Cerebellar nuclear complex (tissue), 1 donor: Measurements from ENCODE around the gene ALDH3B1.

Source experiments
- DNase-seq, 2 experiments: peaks; one replicate each; lab custom pipeline; 2025; lab: John Stamatoyannopoulos, UW

Gene ALDH3B1

DNA sequence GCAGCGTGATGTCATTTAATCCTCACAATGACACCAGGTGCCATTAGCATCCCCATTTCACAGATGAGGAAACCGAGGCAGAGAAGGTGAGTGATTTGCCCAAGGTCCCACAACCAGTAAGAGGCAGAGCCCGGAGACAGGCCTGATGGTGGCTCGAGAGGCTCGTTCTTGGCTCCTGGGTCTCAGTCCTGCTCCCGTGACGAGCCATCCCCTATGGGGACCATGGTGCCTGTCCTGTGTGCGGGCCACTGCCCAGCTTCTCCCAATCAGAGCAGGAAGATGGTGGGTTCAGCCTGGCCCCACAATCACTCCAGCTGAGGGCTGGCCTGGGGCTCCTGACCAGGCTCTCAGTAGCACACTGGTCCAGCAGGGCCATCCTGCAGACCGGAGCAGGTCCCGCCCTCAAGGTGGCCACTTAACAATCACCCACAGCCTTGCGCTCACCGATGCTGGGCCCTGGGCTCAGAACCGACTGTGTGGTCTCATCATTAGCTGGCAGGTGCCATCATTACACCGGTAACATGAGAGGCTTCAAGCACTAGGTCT is 3.6 kb downstream of the ALDH3B1 start:
- DNase-seq = no peak

DNA sequence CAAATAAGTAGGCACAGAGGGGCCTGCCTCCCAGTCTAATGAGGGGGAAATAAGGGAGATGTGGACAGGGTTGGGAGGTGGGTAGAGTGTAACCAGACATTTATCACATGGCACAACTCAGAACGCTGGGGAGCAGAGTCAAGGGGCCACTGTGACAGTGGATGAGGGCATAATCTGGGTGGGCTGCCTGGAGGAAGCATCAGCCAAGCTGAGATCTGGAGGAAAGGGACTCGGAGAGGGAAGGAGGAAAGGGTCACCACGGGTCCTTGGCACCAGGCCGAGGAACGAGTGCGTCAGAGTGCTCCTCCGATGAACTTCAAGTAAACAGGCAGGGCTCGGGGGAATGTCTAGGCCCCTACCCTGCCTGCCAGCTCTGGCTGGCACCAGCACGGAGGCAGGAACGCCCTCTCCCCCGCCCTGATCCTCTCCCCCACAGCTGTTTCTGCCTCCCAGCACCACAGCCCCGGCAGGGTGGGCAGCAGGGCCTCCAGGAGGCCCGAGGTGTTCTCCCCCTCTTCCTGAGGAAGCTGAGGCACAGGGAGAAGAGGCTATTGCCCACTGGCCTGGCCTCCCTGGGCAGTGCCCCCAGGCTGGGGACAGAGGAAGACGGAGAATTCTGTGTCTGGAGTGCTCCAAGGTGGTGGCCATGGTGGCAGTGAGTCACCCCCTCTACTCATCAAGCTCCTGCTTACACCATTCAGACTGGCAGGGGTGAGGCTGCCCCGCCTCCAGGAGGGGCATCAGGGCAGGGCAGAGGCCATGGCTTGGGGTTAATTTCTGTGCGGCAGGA is 4.2 kb downstream of the ALDH3B1 start:
- no peak for DNase-seq

- DNase-seq = no peak
Observed at GRCh38 chr11:68014947-68015447, 4.9 kb downstream of the ALDH3B1 start.

- DNase-seq = no peak
Observed at GRCh38 chr11:68015467-68015866, 5.3 kb downstream of the ALDH3B1 start.

- DNase-seq = no peak
Observed at GRCh38 chr11:68016161-68016903, 6.2 kb downstream of the ALDH3B1 start.

GRCh38 chr11:68016904-68017817 is 7.0 kb downstream of the ALDH3B1 start:
- no peak for DNase-seq

DNA sequence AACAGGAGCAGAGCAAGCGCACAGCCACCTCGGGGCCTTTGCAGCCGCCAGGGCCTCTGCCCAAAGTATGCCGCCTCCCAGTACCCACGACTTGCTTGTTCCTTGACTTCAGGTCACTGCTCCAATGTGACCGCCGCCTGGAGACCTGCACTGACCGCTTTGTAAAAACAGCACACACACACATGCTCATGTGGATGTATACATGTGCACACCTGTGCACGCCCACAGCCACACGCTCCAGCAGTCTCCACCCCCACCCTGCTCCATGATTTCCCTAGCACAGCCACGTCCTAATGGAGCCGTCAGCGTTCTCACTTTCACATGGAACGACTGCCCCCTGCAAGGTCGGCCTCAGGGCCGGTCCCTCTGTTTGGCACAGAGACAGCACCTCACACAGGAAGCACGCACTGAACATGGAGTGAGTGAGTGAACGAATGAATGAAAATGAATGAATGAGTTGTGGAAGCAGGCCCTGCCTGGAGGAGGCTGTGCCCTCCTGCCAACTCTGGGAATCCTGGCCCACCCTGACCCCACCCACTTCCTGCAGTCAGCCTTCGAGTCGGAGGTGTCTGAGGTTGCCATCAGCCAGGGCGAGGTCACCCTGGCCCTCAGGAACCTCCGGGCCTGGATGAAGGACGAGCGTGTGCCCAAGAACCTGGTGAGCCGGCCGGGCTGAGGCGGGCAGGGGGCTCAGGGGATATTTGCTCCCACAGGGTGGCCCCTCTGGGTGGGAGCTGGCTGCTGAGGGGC is 8.0 kb downstream of the ALDH3B1 start:
- no peak for DNase-seq

DNA sequence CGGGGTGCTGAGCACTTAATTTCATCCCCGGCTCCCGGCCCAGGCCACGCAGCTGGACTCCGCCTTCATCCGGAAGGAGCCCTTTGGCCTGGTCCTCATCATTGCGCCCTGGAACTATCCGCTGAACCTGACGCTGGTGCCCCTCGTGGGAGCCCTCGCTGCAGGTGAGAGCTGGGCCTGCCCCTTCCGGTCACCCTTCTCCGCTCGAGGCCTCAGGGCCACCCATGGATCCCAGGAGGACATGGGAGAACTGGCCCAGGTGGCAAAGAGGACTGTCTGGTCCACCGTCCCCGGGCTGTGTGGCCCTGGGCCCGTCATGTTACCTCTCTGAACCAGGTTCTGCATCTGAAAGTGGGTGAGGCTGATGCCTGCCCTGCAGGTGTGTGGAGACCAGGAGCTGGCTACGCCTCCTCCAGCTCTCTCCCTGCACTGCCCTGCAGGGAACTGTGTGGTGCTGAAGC is 8.6 kb downstream of the ALDH3B1 start:
- DNase-seq = no peak

DNA sequence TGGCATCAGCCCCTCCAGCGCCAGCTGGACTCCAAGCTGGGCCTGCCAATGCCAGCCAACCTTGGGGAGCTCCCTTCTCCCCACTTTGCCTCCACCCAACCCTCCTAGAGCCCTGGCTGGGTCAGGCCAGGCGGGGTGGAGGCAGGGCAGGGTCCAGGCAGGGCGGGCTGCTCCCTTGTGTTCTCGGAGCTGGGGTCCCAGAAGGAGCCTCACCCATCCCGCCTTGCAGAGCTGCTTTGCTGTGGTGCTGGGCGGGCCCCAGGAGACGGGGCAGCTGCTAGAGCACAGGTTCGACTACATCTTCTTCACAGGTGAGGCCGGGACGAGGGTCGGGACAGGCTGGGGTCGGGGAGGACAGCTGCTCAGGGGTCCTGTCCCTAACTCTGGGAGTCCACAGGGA is 9.4 kb downstream of the ALDH3B1 start:
- no peak for DNase-seq

GRCh38 chr11:68020575-68020974 is 10.4 kb downstream of the ALDH3B1 start:
- DNase-seq = no peak

GRCh38 chr11:68021167-68021787 is 11.2 kb downstream of the ALDH3B1 start:
- DNase-seq = no peak

DNA sequence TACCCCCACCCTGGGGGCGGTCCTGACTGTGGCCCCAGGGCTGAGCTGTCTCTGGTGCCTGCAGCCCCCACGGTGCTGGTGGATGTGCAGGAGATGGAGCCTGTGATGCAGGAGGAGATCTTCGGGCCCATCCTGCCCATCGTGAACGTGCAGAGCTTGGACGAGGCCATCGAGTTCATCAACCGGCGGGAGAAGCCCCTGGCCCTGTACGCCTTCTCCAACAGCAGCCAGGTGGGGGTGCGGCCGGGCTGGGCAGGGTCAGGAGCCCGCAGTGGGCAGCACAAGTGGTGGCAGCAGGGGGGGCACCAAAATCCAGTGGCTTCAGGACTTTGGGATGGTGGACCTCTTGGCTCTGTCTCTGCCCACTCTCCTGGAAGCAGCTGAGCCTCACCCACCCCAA is 12.4 kb downstream of the ALDH3B1 start:
- DNase-seq = no peak

- DNase-seq = no peak
Observed at GRCh38 chr11:68024508-68024907, 14.4 kb downstream of the ALDH3B1 start.

DNA sequence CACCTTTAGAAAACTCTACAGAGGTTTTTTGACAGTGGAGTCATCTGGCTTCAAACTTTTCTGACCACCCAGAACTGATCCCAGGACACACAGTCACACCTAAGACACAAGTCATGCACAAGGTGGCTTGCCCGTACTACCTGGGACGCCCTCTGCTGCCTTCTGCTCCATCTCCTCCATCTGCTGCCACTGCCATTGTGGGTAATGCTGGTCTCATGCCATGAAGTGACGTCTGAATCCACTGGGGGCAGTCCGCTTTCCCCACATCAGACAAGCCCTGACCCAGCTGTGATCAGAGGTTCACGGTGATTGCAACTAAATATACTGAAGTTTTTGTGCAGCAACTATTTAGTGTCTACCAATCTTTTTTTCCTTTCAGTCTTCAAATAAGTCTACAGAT is 14.9 kb downstream of the ALDH3B1 start:
- no peak for DNase-seq

DNA sequence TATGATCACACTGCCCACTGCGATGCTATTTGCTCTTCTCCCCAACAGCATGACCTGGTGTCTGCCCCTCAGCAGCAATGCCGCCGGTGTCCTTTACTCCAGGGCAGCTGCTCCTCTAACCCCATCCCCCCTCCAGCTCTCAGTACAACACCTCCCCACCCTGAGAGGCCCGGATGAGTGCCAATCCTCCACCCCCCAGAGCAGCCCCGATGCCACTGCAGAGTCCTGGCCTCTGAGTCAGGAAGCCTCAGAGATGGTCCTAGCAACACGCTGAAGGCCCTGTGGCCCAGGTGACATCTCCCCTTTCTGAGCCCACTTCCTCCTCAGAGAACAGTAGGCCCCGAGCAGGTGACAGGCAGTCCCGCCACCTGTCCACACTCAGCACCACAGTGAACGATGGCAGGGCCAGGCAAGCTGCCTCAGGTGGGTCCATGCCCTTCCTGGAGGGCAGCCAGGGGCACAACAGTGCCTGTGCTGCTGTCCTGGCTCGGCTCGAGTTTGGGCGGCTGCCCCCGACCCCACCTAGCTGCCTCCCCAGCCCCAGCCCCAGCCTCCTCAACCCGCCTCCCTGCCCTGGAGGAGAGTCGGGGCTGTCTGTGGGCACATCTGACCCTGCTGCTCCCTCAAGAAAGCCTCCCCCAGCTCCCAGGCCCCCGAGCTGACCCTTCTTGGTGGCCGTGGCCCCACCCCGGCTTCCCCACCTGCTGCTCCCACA is 16.4 kb downstream of the ALDH3B1 start:
- DNase-seq = no peak

DNA sequence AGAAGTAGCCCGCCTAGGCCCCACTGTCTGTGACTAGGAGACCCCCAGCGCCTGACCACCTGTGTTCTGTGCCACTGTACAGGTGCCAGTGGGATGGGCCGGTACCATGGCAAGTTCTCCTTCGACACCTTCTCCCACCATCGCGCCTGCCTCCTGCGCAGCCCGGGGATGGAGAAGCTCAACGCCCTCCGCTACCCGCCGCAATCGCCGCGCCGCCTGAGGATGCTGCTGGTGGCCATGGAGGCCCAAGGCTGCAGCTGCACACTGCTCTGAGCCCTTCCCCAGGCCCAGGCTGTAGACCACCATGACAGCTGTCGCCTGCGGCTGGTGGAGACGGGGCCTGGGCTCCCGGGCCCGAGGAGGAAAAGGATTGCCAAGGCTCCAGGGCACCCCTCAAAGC is 17.5 kb downstream of the ALDH3B1 start:
- no peak for DNase-seq

GRCh38 chr11:68028802-68029545 is 18.8 kb downstream of the ALDH3B1 start:
- no peak for DNase-seq

DNA sequence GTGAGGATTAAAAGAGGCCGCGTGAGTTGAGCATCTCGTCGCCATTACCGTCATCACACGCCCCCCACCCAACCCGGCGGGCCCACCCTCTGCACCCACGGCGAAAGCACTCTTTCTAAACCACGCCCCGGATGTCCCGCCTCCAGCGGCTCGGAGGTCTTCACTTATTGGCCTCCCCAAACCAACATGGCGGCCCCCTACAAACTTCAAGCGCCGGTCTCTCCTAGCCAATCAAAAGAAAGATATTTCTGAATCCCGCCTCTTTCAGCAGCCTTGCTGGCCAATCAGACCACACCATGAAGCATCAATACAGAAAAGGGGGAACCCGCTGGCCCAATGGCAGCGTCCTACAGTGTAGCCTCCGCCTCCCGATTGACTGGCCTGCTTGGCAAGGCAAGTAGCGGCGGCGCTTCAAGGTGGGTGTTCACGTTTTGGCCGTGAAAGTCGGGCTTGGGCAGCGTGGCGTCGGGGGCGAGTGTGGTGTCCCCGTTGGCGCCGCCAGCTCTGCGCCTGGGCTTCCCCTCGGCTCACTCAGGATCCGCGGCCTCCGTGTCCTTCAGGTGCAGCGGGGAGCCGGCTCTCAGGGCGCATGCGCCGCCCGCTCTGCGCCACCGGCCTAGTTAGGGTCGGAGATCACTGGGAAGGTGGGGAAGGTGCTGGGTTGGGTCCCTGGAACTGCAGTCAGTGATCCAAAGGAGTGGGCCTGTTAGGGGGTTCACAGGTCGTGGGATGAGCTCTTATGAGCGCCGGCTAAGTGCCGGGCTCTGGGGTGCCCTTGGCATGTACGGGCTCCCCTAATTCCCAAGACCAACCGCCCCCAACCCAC is 20.4 kb downstream of the ALDH3B1 start, which contains the start of gene NDUFS8:
Gene NDUFS8 (plus strand): TSS at position 364 of the 826 bp plus-strand sequence. CDS start 1,471 bp downstream, outside the sequence.
- DNase-seq = peak; percentile 96 to 99
